ENCODE results near the gene SMIM38.

- TF ChIP-seq MXI1 (IDR thresholded peaks at IDR 0.05; ENCODE audit: borderline replicate concordance, low read depth, low read length) = no peak
- peak; percentile 27 for TF ChIP-seq CTCF (conservative IDR thresholded peaks at IDR 0.05; ENCODE audit: low read depth, low read length)
- TF ChIP-seq CEBPB (IDR thresholded peaks at IDR 0.05; ENCODE audit: low read depth, low read length) = peak; percentile 58
- no peak for TF ChIP-seq USF2 (IDR thresholded peaks at IDR 0.05; ENCODE audit: low read depth, low read length)
- TF ChIP-seq RAD21 (IDR thresholded peaks at IDR 0.05; ENCODE audit: low read length) = peak; percentile 15; the same call in 1 of the 2 replicates
- TF ChIP-seq RFX5 (IDR thresholded peaks at IDR 0.05; ENCODE audit: low read depth, low read length) = no peak
- TF ChIP-seq POLR2A (IDR thresholded peaks at IDR 0.05; ENCODE audit: low read depth, low read length) = no peak
Measured at GRCh38 chr11:69145050-69145380, 10.7 kb upstream of the SMIM38 start.

Data from IMR-90 (cell line).